HUES6 (cell line): ENCODE results near the gene CLASP1.
"Not testable (repeated sequence)": the region's sequence is repeated elsewhere in the genome, so short reads cannot be mapped to it uniquely, and the experiment has no call there.

Source experiments
- H3K27ac ChIP-seq: 2 replicates; pipeline ENCODE4 v1.7.0; 2013; ENCODE audit warnings: low read depth, mild to moderate bottlenecking, low read length, inconsistent platforms
- H3K27me3 ChIP-seq: 2 replicates; pipeline ENCODE4 v1.6.1; 2013; ENCODE audit warnings: low read length; ENCODE audit not compliant: control insufficient read depth, insufficient read depth
- H3K36me3 ChIP-seq: 2 replicates; pipeline ENCODE4 v1.6.1; 2013; ENCODE audit warnings: low read length; ENCODE audit not compliant: control insufficient read depth, insufficient read depth
- H3K4me1 ChIP-seq: 2 replicates; pipeline ENCODE4 v1.6.1; 2013; ENCODE audit warnings: low read length; ENCODE audit not compliant: control insufficient read depth, insufficient read depth
- H3K4me3 ChIP-seq: 2 replicates; pipeline ENCODE4 v1.5.1; 2013; ENCODE audit warnings: low read depth, low read length
- H3K9ac ChIP-seq: one replicate; pipeline ENCODE4 v1.6.1; 2013; ENCODE audit warnings: mild to moderate bottlenecking, low read length
- H3K9me3 ChIP-seq: 2 replicates; pipeline ENCODE4 v1.6.1; 2013; ENCODE audit warnings: low read depth, low read length; ENCODE audit not compliant: control insufficient read depth, insufficient read depth

The CLASP1 gene

GRCh38 chr2:121640380-121641316, 8.6 kb downstream of the CLASP1 start:
- Histone ChIP-seq H3K27me3 (no peaks in the 10 kb centered on the region), H3K4me3 (no peak overlapping the region), H3K9ac (no peak overlapping the region), H3K9me3 (peaks cover 7% of the 10 kb centered on the region), H3K4me1 (no peaks in the 10 kb centered on the region), H3K27ac (no peak overlapping the region), H3K36me3 (peaks cover 15% of the 10 kb centered on the region)

DNA sequence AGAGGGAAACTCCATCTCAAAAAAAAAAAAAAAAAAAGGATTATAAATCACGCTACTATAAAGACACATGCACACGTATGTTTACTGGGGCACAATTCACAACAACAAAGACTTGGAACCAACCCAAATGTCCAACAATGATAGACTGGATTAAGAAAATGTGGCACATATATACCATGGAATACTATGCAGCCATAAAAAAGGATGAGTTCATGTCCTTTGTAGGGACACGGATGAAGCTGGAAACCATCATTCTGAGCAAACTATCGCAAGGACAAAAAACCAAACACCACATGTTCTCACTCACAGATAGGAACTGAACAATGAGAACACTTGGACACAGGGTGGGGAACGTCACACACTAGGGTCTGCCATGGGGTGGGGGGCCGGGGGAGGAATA, 9.4 kb downstream of the CLASP1 start:
- not testable (repeated sequence) for H3K4me1 ChIP-seq, H3K27ac ChIP-seq, H3K9me3 ChIP-seq, H3K27me3 ChIP-seq, H3K9ac ChIP-seq, H3K4me3 ChIP-seq
- peaks cover 15% of the 10 kb centered on the region for H3K36me3 ChIP-seq

GRCh38 chr2:121638333-121638732, 10.9 kb downstream of the CLASP1 start:
- H3K9ac ChIP-seq: no peak overlapping the region
- H3K9me3 ChIP-seq: peaks cover 7% of the 10 kb centered on the region
- no peaks in the 10 kb centered on the region for H3K4me1 ChIP-seq
- no peak overlapping the region for H3K27ac ChIP-seq
- H3K4me3 ChIP-seq: no peak overlapping the region
- H3K36me3 ChIP-seq: peaks cover 15% of the 10 kb centered on the region
- no peaks in the 10 kb centered on the region for H3K27me3 ChIP-seq

DNA sequence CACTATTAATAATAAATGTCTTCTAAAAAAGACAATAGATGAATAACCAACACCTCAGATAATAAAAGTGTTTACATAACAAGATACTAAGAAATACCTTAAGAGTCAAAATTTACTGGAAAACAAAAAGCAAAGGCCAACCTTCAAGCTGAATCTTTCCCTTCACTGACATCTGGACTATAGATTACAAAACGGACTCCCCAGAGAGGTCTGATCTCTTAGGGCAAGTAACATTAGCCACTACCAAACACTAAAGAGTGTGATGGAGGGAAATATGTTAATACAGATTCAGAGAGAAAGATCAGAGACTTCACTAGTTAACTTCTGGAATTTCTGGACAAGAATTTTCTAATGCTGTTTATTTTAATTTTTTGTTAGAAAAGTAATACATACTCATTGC, 13.9 kb downstream of the CLASP1 start:
- Histone ChIP-seq H3K4me1 (no peaks in the 10 kb centered on the region), H3K27me3 (no peaks in the 10 kb centered on the region), H3K4me3 (no peak overlapping the region), H3K9me3 (peaks cover 7% of the 10 kb centered on the region), H3K9ac (no peak overlapping the region), H3K27ac (no peak overlapping the region), H3K36me3 (peaks cover 10% of the 10 kb centered on the region)

DNA sequence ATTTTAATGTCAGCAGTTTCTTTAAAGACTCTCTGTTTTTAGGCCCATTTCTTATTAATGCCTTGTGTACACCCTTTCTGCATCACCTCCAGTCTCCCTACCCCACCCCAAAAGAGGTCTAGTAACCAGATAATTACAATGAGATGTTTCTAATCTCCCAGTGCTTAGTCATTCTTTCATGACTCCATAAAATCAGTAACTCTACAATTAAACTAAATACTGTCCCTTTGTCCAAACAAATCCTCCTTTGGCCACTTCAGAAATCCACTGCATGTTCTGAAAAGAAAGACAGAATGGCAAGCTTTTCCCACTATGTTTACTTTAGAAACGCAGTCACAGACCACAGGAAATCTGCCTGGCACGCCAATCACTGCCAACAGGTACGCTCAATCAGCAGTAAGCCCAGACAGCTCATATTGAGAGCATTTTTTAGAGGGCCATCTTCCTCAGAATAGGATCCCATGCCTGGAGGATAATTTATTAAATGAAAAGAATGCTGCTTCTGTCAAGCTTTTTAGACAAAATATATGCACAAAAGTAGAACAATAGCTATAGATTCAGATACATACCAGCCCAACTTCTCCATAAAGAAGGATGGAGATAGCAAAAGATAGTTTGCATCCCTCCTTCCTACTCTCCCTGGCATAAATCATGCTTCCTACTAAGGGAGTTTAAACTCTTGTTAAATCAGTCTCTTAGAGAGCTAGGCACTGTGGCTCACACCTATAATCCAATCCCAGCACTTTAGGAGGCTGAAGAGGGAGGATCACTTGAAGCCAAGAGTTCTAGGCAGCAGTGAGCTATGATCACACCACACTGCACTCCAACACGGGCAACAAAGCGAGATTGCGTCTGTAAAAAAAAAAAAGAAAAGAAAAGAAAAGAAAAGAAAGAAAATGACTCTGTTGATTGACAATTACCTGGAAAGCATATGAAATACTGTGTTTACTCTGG, 14.6 kb downstream of the CLASP1 start:
- H3K27ac ChIP-seq: no peak overlapping the region
- peaks cover 6% of the 10 kb centered on the region for H3K36me3 ChIP-seq
- peaks cover 7% of the 10 kb centered on the region for H3K9me3 ChIP-seq
- H3K9ac ChIP-seq: no peak overlapping the region
- H3K4me3 ChIP-seq: no peak overlapping the region
- H3K27me3 ChIP-seq: no peaks in the 10 kb centered on the region
- H3K4me1 ChIP-seq: no peaks in the 10 kb centered on the region

GRCh38 chr2:121633463-121633862, 15.8 kb downstream of the CLASP1 start:
- Histone ChIP-seq H3K9ac (no peak overlapping the region), H3K36me3 (peaks cover 2% of the 10 kb centered on the region; the same call in 1 of the 2 replicates), H3K9me3 (peaks cover 4% of the 10 kb centered on the region), H3K27me3 (no peaks in the 10 kb centered on the region), H3K27ac (no peak overlapping the region), H3K4me1 (no peaks in the 10 kb centered on the region), H3K4me3 (no peak overlapping the region)

GRCh38 chr2:121627525-121628050, 21.7 kb downstream of the CLASP1 start:
- H3K36me3 ChIP-seq: peaks cover 4% of the 10 kb centered on the region; the same call in 1 of the 2 replicates
- H3K9me3 ChIP-seq: peaks cover 11% of the 10 kb centered on the region
- no peaks in the 10 kb centered on the region for H3K4me1 ChIP-seq
- H3K27ac ChIP-seq: no peak overlapping the region
- H3K4me3 ChIP-seq: no peak overlapping the region
- no peak overlapping the region for H3K9ac ChIP-seq
- H3K27me3 ChIP-seq: no peaks in the 10 kb centered on the region

- Histone ChIP-seq H3K36me3 (peaks cover 4% of the 10 kb centered on the region; the same call in 1 of the 2 replicates), H3K4me3 (no peak overlapping the region), H3K4me1 (no peaks in the 10 kb centered on the region), H3K27me3 (no peaks in the 10 kb centered on the region), H3K9me3 (peaks cover 11% of the 10 kb centered on the region), H3K27ac (no peak overlapping the region), H3K9ac (no peak overlapping the region)
Observed at GRCh38 chr2:121626777-121627524, 22.3 kb downstream of the CLASP1 start.

GRCh38 chr2:121625953-121626352, 23.3 kb downstream of the CLASP1 start:
- no peaks in the 10 kb centered on the region for H3K27me3 ChIP-seq
- H3K4me3 ChIP-seq: no peak overlapping the region
- H3K9ac ChIP-seq: no peak overlapping the region
- H3K9me3 ChIP-seq: peaks cover 11% of the 10 kb centered on the region
- no peak overlapping the region for H3K27ac ChIP-seq
- no peaks in the 10 kb centered on the region for H3K4me1 ChIP-seq
- H3K36me3 ChIP-seq: peaks cover 4% of the 10 kb centered on the region; the same call in 1 of the 2 replicates

DNA sequence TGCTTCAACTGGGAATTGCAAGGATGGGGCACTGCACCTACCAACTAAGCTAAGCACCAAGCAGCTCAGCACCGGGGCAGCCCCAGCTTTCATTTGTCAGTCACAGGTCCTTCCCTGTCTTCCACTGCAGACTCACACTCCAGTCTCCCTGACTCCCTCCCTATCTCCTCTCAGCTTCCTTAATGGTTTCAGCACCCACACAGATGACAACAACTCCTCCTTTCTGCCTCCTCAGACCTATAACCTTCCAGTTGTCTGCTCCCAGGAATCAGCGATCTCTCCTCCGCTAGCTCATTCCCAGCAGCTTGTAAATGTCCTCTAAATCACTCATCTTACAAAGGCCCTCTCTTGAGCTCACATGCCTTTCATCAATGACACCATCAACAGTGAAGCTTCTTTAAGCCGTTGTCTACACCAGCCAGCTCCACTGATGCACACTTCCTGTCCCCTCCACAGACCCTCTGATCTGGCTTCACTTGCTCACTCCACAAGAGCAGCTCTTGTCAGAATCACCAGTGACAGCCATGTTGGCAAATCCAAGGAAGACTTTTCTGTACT, 32.1 kb downstream of the CLASP1 start:
- Histone ChIP-seq H3K9ac (peak overlapping the region; percentile 4), H3K27me3 (peaks cover 6% of the 10 kb centered on the region; the same call in 1 of the 2 replicates), H3K27ac (no peak overlapping the region), H3K9me3 (no peaks in the 10 kb centered on the region), H3K4me1 (peaks cover 16% of the 10 kb centered on the region), H3K36me3 (peaks cover 2% of the 10 kb centered on the region; the same call in 1 of the 2 replicates), H3K4me3 (no peak overlapping the region)
